RKO (cell line): ENCODE measurements around the gene MGAT4C.
"Not testable (repeated sequence)": the region's sequence is repeated elsewhere in the genome, so short reads cannot be mapped to it uniquely, and the experiment has no call there.

ENCODE experiments used
- DNase-seq: peaks from one replicate; pipeline ENCODE4 v3.0.0-alpha.2; 2016; ENCODE audit warnings: low spot score

MGAT4C gene

GRCh38 chr12:86256163-86256562 is at the start of gene MGAT4C:
Gene MGAT4C, minus strand, starts transcription at chr12:86256391.
- no peak for DNase-seq

GRCh38 chr12:86296396-86296795 is 40.2 kb upstream of the MGAT4C start:
- not testable (repeated sequence) for DNase-seq

GRCh38 chr12:86293682-86294240 is 37.6 kb upstream of the MGAT4C start:
- no peak for DNase-seq

- no peak for DNase-seq
Measured at GRCh38 chr12:86292480-86292879, 36.3 kb upstream of the MGAT4C start.

- DNase-seq, result no peak
Measured at GRCh38 chr12:86290615-86291014, 34.4 kb upstream of the MGAT4C start.

GRCh38 chr12:86286119-86286518 is 29.9 kb upstream of the MGAT4C start:
- DNase-seq, result no peak

- DNase-seq, result no peak
Measured at GRCh38 chr12:86283620-86284019, 27.4 kb upstream of the MGAT4C start.

GRCh38 chr12:86275356-86275755 is 19.2 kb upstream of the MGAT4C start:
- no peak for DNase-seq

GRCh38 chr12:86265329-86265695 is 9.1 kb upstream of the MGAT4C start:
- DNase-seq, result no peak

GRCh38 chr12:86264451-86265328 is 8.5 kb upstream of the MGAT4C start:
- no peak for DNase-seq

GRCh38 chr12:86261578-86261977 is 5.4 kb upstream of the MGAT4C start:
- DNase-seq, result no peak

GRCh38 chr12:86261142-86261541 is 5.0 kb upstream of the MGAT4C start:
- no peak for DNase-seq

- DNase-seq, result no peak
Measured at GRCh38 chr12:86260183-86260582, 4.0 kb upstream of the MGAT4C start.

GRCh38 chr12:86257134-86257533 is 943 bp upstream of the MGAT4C start:
- DNase-seq, result no peak

- DNase-seq, result no peak
Measured at GRCh38 chr12:86254399-86255107, 1.6 kb downstream of the MGAT4C start.

- no peak for DNase-seq
Measured at GRCh38 chr12:86249851-86250250, 6.3 kb downstream of the MGAT4C start.

- DNase-seq, result no peak
Measured at GRCh38 chr12:86249276-86249675, 6.9 kb downstream of the MGAT4C start.

- DNase-seq, result no peak
Measured at GRCh38 chr12:86247871-86248270, 8.3 kb downstream of the MGAT4C start.

- no peak for DNase-seq
Measured at GRCh38 chr12:86241600-86241999, 14.6 kb downstream of the MGAT4C start.

GRCh38 chr12:86234316-86234855 is 21.8 kb downstream of the MGAT4C start:
- DNase-seq, result no peak

GRCh38 chr12:86233126-86233525 is 23.1 kb downstream of the MGAT4C start:
- DNase-seq, result peak; percentile 8

- no peak for DNase-seq
Measured at GRCh38 chr12:86230516-86231146, 25.6 kb downstream of the MGAT4C start.
